Activated B cell treated with CpG ODN at 0.5 μM for 24 hours (primary cell): Measurements from ENCODE around the gene SSBP1. TPM values are rescaled to one million over a fixed set of nuclear protein-coding genes. Genes with fewer than 3 reads are reported as not detected.
"Not testable (repeated sequence)": the region's sequence is repeated elsewhere in the genome, so short reads cannot be mapped to it uniquely, and the experiment has no call there.

ENCODE experiments used
- ATAC-seq: fragments of 200-7000 bp; cut with Tn5 transposase; one replicate; pipeline ENCODE4 v1.10.0; 2021; ENCODE audit warnings: low read depth, mild to moderate bottlenecking, moderate library complexity
- CTCF ChIA-PET: fragments of 350-600 bp; sonication (Branson Sonifier 250); formaldehyde crosslinking; loops from one replicate; lab custom pipeline; 2021; ENCODE audit warnings: antibody characterized with exemption; lab: Charles Lee
- POLR2A ChIA-PET: fragments of 350-600 bp; sonication (Branson Sonifier 250); formaldehyde crosslinking; loops from one replicate; lab custom pipeline; 2021; ENCODE audit warnings: antibody characterized with exemption; lab: Charles Lee
- DNase-seq: peaks from one replicate; pipeline ENCODE4 v3.0.0; 2022
- H3K27ac Mint-ChIP-seq: one replicate; pipeline ENCODE4 v1.8.0; 2020; ENCODE audit warnings: mixed read lengths
- H3K27me3 Mint-ChIP-seq: one replicate; pipeline ENCODE4 v1.8.0; 2021; ENCODE audit warnings: mixed read lengths
- H3K36me3 Mint-ChIP-seq: one replicate; pipeline ENCODE4 v1.8.0; 2021; ENCODE audit warnings: low read depth, mixed read lengths
- H3K4me1 Mint-ChIP-seq: one replicate; pipeline ENCODE4 v1.8.0; 2021; ENCODE audit warnings: mixed read lengths
- H3K4me3 Mint-ChIP-seq: one replicate; pipeline ENCODE4 v1.8.0; 2020; ENCODE audit warnings: mild to moderate bottlenecking, mixed read lengths
- H3K9me3 Mint-ChIP-seq: one replicate; pipeline ENCODE4 v1.8.0; 2020; ENCODE audit warnings: mixed read lengths
- CTCF ChIP-seq: fragments of 200-600 bp; IDR thresholded peaks from one replicate; pipeline ENCODE4 v1.8.0; 2022; ENCODE audit warnings: antibody characterized with exemption, mild to moderate bottlenecking
- intact Hi-C: fragments of 100-400 bp; cut with micrococcal nuclease; formaldehyde crosslinking; loops from one replicate; pipeline ENCODE4 v1.15.1; 2024
- total RNA-seq: library from RNA; stranded (reverse); gene quantifications from 2 replicates; pipeline ENCODE4 v1.2.3, GENCODE V29; 2022

SSBP1 gene, protein sequence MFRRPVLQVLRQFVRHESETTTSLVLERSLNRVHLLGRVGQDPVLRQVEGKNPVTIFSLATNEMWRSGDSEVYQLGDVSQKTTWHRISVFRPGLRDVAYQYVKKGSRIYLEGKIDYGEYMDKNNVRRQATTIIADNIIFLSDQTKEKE
- total RNA-seq = 122 and 146 TPM in 2 replicates

DNA sequence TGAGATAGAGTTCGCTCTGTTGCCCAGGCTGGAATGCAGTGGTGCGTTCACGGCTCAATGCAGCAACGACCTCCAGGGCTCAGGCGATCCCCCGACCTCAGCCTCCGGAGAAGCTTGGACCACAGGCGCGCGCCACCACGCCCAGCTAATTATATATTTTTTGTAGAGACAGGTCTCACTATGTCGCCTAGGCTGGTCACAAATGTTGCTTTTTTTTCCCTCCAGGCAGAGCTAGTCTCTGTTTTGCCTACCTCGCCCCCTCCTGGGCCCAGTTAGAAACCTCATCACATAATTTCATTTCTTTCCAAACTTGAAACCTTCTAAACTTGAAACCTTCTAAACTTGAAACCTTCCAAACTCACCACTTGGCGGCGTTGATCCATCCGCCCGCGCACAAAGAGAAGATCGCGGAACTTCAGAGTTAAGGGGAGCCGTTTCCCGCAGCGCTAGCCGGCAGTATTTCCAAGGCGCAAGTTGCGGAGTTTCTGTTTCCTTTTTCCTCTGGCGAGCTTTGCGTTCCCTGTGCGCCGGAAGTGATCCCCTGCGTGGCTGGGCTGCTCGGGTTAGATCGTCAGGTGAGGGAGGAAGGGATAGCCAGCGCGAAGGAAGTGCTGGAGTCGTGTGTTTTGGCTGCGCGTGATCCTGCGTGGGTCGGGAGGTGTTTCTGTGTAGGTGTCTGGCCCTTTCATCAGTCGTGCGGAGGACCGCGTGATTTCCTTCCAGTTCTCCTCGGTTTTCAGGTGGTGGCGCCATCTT, at the start of gene SSBP1:
SSBP1 (plus strand) TSS at position 523 of the 756 bp plus-strand sequence. CDS start 809 bp downstream, outside the sequence.
- peak within 1 kb of the TSS; percentile 99 for H3K4me3 Mint-ChIP-seq
- ATAC-seq = peak; percentile 89
- intact Hi-C loops = loop anchor here (1.0 to 2.0 kb wide), 9 partner anchors 37 to 1259 kb away; partner anchors contain the start of genes AGK, BRAF, MKRN1 and MRPS33
- H3K4me1 Mint-ChIP-seq = peaks cover 40% of the 10 kb centered on the region
- ChIA-PET POLR2A (interaction anchor here (0.6 to 3.5 kb wide), 14 partner anchors 8 to 1060 kb away, joined by 3 to 56 read pairs (median 4); partner anchors contain the start of genes AGK, BRAF, DENND11 and MRPS33), CTCF (interaction anchor here (0.9 to 6.3 kb wide), 13 partner anchors 11 to 925 kb away, joined by 3 to 54 read pairs (median 5); partner anchors contain the start of genes DENND11, MRPS33 and WEE2)
- peak; percentile 79 for DNase-seq
- H3K27ac Mint-ChIP-seq = peak within 1 kb of the TSS; percentile 98
- H3K27me3 Mint-ChIP-seq = no peaks in the 10 kb centered on the region
- peaks cover 43% of the 10 kb centered on the region for H3K36me3 Mint-ChIP-seq
- no peaks in the 10 kb centered on the region for H3K9me3 Mint-ChIP-seq
- peak; percentile 80 for TF ChIP-seq CTCF

DNA sequence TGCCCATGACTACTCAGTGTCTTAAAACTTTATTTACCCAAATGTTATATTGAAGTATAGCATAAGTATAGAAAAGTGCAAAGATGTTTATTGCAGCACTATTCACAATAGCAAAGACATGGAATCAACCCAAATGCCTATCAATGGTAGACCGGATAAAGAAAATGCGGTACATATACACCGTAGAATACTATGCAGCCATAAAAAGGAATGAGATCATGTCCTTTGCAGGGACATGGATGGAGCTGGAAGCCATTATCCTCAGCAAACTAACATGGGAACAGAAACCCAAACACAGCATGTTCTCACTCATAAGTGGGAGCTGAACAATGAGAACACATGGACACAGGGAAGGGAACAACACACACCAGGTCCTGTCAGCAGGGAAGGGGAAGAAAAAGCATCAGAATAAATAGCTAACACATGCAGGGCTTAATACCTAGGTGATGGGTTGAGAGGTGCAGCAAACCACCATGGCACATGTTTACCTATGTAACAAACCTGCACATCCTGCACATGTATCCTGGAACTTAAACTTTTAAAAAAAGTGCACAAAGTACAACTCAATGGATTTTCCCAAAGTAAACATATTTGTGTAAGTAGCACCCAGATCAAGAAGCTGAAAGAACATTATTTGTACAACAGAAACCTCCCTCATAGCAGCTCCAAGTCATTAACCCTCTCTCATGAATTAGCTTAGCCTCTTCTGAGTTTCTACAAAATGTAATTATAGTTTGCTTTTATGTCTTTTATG, 48.9 kb upstream of the SSBP1 start:
- H3K4me3 Mint-ChIP-seq, ATAC-seq, H3K4me1 Mint-ChIP-seq, H3K9me3 Mint-ChIP-seq, H3K27me3 Mint-ChIP-seq, intact Hi-C loops, DNase-seq, POLR2A ChIA-PET, H3K27ac Mint-ChIP-seq: not testable (repeated sequence)
- peaks cover 41% of the 10 kb centered on the region for H3K36me3 Mint-ChIP-seq
- CTCF ChIA-PET = interaction anchor here (1.6 kb wide), 1 partner anchor 35 kb away, joined by 8 read pairs; no protein-coding TSS in a partner anchor

DNA sequence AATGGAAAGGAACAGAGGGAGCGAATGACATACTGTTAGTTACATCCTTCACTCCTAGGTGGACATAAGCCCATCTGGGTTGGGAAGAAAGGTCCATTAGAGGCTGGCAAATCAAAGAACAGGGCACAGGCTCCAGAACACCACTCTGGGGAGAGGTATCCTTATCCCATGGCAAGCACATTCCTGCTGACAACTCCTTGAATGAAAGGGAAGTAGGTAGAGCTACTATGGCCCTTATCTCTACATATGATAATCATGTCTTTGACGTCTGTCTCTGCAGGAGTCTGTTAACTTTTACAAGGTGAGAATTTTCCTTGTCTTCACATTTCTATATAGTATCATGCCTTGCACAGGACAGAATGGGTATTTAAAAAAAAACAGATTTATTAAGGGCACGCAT, 46.6 kb upstream of the SSBP1 start:
- peaks cover 22% of the 10 kb centered on the region for H3K4me1 Mint-ChIP-seq
- POLR2A ChIA-PET = interaction anchor here (0.6 kb wide), 1 partner anchor 10 kb away, joined by 3 read pairs; no protein-coding TSS in a partner anchor

GRCh38 chr7:141691961-141692360, 46.2 kb upstream of the SSBP1 start:
- H3K36me3 Mint-ChIP-seq = peaks cover 35% of the 10 kb centered on the region
- POLR2A ChIA-PET = no interaction called here
- H3K27me3 Mint-ChIP-seq = no peaks in the 10 kb centered on the region
- DNase-seq (no peak), ATAC-seq (no peak)
- H3K27ac Mint-ChIP-seq = no peak overlapping the region
- CTCF ChIA-PET = no interaction called here
- H3K4me3 Mint-ChIP-seq = no peak overlapping the region
- TF ChIP-seq CTCF = no peak
- H3K4me1 Mint-ChIP-seq = peaks cover 26% of the 10 kb centered on the region
- H3K9me3 Mint-ChIP-seq = no peaks in the 10 kb centered on the region
- intact Hi-C loops = no loop called here

More for the DNA sequence above, 46.6 kb upstream of the SSBP1 start:
- intact Hi-C loops = no loop called here
- Mint-ChIP-seq H3K9me3 (no peaks in the 10 kb centered on the region), H3K4me3 (no peak overlapping the region), H3K36me3 (peaks cover 36% of the 10 kb centered on the region), H3K27ac (no peak overlapping the region), H3K27me3 (no peaks in the 10 kb centered on the region)
- DNase-seq (no peak), ATAC-seq (no peak)
- CTCF ChIA-PET = no interaction called here
- no peak for TF ChIP-seq CTCF

DNA sequence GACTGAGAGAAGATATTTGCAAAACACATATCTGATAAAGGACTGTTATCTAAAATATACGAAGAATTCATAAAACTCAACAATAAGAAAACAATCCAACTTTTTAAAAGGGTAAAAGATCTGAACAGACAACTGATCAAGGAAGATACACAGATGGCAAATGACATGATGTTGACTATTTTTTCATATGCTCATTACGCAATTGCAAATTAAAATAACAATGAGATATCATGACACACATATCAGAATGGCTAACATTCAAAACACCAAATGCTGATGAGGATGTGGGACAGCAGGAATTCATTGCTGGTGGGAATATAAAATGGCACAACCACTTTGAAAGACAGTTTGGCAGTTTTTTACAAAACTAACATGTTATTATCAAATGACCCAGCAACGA, 45.1 kb upstream of the SSBP1 start:
- no peaks in the 10 kb centered on the region for H3K9me3 Mint-ChIP-seq
- ChIA-PET POLR2A (no interaction called here), CTCF (no interaction called here)
- H3K27ac Mint-ChIP-seq = no peak overlapping the region
- peaks cover 33% of the 10 kb centered on the region for H3K36me3 Mint-ChIP-seq
- DNase-seq = no peak
- peaks cover 37% of the 10 kb centered on the region for H3K4me1 Mint-ChIP-seq
- intact Hi-C loops = no loop called here
- no peak for TF ChIP-seq CTCF
- H3K27me3 Mint-ChIP-seq = no peaks in the 10 kb centered on the region
- no peak overlapping the region for H3K4me3 Mint-ChIP-seq
- ATAC-seq = no peak
